ENCODE measurements around the gene C13orf42. TPM values are rescaled to one million over a fixed set of nuclear protein-coding genes. Genes with fewer than 3 reads are reported as not detected.

The C13orf42 gene
- total RNA-seq, 3 donors from 2014 or later = not detected

GRCh38 chr13:51057001-51057400 is 54.1 kb downstream of the C13orf42 start:
- H3K4me3 ChIP-seq = no peak overlapping the region
- intact Hi-C loops (cut with DNase I; ENCODE audit: low total_unique reads) = no loop called here
- TF ChIP-seq POLR2AphosphoS5 (IDR thresholded peaks at IDR 0.05) (no peak), CTCF (IDR thresholded peaks at IDR 0.05) (no peak), POLR2A (IDR thresholded peaks at IDR 0.05) (no peak)
- no peaks in the 10 kb centered on the region for H3K27me3 ChIP-seq
- H3K4me1 ChIP-seq = no peaks in the 10 kb centered on the region
- no peak overlapping the region for H3K27ac ChIP-seq
- H3K36me3 ChIP-seq = no peaks in the 10 kb centered on the region
- H3K9me3 ChIP-seq = no peaks in the 10 kb centered on the region
- DNase-seq (ENCODE audit: low spot score in 2 of 2) = no peak

- intact Hi-C loops (cut with DNase I; ENCODE audit: low total_unique reads) = no loop called here
- no peak for DNase-seq (ENCODE audit: low spot score in 2 of 2)
- no peak for TF ChIP-seq POLR2A (IDR thresholded peaks at IDR 0.05)
- TF ChIP-seq POLR2AphosphoS5 (IDR thresholded peaks at IDR 0.05) = no peak
- no peak for TF ChIP-seq CTCF (IDR thresholded peaks at IDR 0.05)
- no peaks in the 10 kb centered on the region for H3K27me3 ChIP-seq
- H3K27ac ChIP-seq = no peak overlapping the region
- no peaks in the 10 kb centered on the region for H3K9me3 ChIP-seq
- no peaks in the 10 kb centered on the region for H3K4me1 ChIP-seq
- H3K36me3 ChIP-seq = no peaks in the 10 kb centered on the region
- H3K4me3 ChIP-seq = no peak overlapping the region
These were observed 58.5 kb downstream of the C13orf42 start for GRCh38 chr13:51052581-51052980.

GRCh38 chr13:51050021-51050830 is 60.8 kb downstream of the C13orf42 start:
- Histone ChIP-seq H3K4me3 (no peak overlapping the region), H3K27me3 (no peaks in the 10 kb centered on the region), H3K36me3 (no peaks in the 10 kb centered on the region), H3K27ac (no peak overlapping the region), H3K9me3 (no peaks in the 10 kb centered on the region), H3K4me1 (no peaks in the 10 kb centered on the region)
- TF ChIP-seq POLR2AphosphoS5 (IDR thresholded peaks at IDR 0.05) = no peak
- TF ChIP-seq POLR2A (IDR thresholded peaks at IDR 0.05) = no peak
- no peak for TF ChIP-seq CTCF (IDR thresholded peaks at IDR 0.05)
- intact Hi-C loops (cut with DNase I; ENCODE audit: low total_unique reads) = no loop called here
- no peak for DNase-seq (ENCODE audit: low spot score in 2 of 2)

- Histone ChIP-seq H3K4me3 (no peak overlapping the region), H3K36me3 (no peaks in the 10 kb centered on the region), H3K27ac (no peak overlapping the region), H3K4me1 (no peaks in the 10 kb centered on the region), H3K9me3 (no peaks in the 10 kb centered on the region), H3K27me3 (no peaks in the 10 kb centered on the region)
- no peak for DNase-seq (ENCODE audit: low spot score in 2 of 2)
- intact Hi-C loops (cut with DNase I; ENCODE audit: low total_unique reads) = no loop called here
- TF ChIP-seq POLR2AphosphoS5 (IDR thresholded peaks at IDR 0.05) (no peak), POLR2A (IDR thresholded peaks at IDR 0.05) (no peak), CTCF (IDR thresholded peaks at IDR 0.05) (no peak)
These were observed 62.5 kb downstream of the C13orf42 start for GRCh38 chr13:51048616-51049015.

- no peak for DNase-seq (ENCODE audit: low spot score in 2 of 2)
- TF ChIP-seq POLR2AphosphoS5 (IDR thresholded peaks at IDR 0.05) (no peak), CTCF (IDR thresholded peaks at IDR 0.05) (no peak), POLR2A (IDR thresholded peaks at IDR 0.05) (no peak)
- H3K27ac ChIP-seq = no peak overlapping the region
- no peaks in the 10 kb centered on the region for H3K36me3 ChIP-seq
- no peaks in the 10 kb centered on the region for H3K9me3 ChIP-seq
- no peaks in the 10 kb centered on the region for H3K27me3 ChIP-seq
- intact Hi-C loops (cut with DNase I; ENCODE audit: low total_unique reads) = no loop called here
- H3K4me1 ChIP-seq = no peaks in the 10 kb centered on the region
- H3K4me3 ChIP-seq = no peak overlapping the region
These were observed 63.0 kb downstream of the C13orf42 start for GRCh38 chr13:51048166-51048461.
